Fibroblast of skin of scalp (primary cell): ENCODE results near the gene KRT73.
"Not testable (repeated sequence)": the region's sequence is repeated elsewhere in the genome, so short reads cannot be mapped to it uniquely, and the experiment has no call there.

Experiments used
- DNase-seq: peaks from one replicate; pipeline ENCODE4 v3.0.0-alpha.2; 2013

The KRT73 gene

DNA sequence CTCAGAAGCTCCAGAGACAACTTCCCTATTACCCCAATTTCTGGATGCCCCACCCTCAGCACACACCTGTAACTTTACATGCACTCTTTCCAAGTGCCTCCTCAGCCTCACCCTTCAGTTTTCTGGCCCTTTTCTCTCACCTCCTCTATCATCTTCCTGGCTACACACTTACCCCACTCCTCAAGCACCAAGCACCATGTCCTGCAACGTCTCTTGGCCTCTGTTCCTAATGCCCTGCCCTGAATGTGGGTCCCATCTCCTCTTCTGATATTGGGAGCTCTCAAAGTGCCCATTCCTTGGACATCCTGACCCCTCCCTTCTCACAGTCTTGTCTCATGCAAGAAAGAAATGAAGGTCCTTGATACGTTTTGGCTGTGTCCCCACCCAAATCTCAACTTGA lies 18.3 kb downstream of the KRT73 start:
- DNase-seq = no peak

DNA sequence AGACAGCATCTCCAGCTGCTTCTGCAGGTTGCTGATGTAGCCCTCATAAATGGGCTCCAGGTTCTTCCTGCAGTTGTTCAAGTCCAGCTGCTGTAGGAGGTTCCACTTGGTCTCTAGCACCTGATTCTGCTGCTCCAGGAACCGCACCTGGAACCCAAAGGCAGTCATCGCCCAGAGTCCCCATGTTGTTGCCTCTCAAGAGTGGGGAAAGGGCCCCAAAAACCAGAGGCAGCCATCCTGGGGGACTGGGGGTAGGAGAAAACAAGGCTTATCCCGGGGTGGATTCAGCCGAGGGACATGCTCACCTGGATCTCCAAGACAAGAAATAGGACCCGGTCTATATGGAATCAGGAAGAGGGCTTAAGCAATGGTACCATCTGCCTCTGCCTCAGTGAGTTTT lies 19.4 kb downstream of the KRT73 start:
- no peak for DNase-seq

DNA sequence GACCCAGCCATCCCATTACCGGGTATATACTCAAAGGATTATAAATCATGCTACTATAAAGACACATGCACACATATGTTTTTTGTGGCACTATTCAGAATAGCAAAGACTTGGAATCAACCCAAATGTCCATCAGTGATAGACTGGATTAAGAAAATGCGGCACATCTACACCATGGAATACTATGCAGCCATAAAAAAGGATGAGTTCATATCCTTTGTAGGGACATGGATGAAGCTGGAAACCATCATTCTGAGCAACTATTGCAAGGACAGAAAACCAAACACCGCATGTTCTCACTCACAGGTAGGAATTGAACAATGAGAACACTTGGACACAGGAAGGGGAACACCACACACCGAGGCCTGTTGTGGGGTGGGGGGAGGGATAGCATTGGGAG lies 24.1 kb downstream of the KRT73 start:
- not testable (repeated sequence) for DNase-seq

DNA sequence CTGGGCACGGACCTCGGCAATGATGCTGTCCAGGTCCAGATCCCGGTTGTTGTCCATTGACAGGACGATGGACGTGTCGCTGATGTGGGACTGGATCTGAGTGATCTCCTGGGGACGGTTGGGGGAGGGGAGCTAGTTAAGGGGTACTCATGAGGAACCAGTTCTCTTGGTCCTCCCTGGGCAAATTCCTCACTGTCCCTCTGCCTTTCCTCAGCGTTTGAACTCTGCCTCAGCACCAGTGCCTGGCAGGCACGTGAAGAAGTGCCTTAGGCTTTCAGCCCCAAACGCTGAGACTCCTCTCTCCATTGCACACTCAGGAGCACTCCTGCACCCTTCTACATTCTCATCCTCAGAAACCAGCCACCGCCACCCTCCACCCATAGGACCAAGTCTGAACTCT lies 26.8 kb downstream of the KRT73 start:
- no peak for DNase-seq

DNA sequence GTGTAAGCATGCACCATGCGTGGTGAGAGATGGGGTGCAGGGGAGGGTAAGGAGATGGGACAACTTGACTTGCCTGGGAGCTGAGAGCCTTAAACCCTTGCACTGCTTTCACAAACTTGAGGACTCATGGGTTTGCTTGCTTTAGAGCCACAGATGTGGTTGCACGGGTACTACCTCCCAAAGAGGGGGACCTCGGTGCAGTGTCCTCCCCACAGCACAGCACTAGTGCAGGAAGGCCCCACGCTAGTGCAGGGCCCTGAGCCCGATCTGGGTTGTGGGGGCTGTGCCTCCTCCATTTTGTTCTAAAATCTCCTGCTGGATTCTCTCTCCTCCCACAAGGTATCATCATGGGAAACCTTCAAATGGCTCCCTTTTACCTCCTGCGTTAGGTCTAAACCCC lies 28.3 kb downstream of the KRT73 start:
- DNase-seq = no peak

DNA sequence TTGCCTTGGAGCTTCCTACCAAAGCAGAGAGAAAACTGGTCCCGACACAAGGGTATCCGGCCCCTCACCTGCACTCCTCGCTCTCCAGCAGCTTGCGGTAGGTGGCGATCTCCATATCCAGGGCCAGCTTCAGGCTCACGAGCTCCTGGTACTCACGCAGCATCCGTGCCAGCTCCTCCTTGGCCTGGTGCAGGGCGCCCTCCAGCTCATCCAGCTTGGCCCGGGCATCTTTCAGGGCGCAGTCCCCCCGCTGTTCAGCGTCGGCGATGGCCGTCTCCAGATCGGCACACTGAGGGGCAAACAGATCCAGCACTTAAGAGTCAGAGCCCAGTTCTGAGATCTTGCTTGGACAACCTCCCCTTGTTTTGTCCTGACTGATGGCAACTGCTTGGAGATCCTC lies 30.8 kb downstream of the KRT73 start:
- DNase-seq = no peak

DNA sequence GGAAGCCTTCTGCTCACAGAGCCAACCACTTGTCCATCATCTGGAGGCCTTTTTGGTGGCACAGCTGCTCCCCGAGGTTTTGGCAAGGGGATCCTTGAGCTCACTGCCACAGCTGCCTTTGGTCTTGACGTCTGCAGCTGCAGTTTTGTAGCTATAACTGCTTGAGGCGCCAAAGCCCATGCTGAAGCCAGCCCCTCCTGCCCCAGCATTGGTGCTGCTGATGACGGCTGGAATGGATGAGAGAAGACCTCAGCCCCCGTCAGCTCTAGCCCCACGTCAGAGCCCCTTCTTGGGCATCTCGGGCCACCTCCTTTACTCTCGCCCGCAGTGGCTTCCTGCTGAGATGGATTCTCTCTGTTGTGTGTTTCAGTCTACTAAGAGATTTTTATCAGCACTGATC lies 32.4 kb downstream of the KRT73 start:
- no peak for DNase-seq

DNA sequence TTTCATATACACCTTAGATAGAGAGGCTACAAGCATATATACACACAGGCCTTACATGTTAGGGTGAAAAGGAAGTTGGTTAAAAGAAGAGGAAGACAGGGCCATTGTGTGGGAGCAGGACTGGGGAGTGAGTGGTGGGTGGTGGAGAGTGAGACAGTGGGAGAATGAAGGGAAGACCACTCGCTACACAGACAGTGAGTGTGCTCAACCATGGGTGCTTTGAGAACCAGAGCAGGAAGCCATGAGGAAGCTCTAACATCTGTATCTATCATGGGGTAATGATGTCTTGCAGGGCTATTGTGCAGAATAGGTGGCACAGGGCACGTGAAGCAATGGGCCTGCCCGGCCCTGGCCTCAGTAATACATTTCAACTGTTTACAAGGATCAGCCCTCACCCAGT lies 33.3 kb downstream of the KRT73 start:
- DNase-seq = no peak

DNA sequence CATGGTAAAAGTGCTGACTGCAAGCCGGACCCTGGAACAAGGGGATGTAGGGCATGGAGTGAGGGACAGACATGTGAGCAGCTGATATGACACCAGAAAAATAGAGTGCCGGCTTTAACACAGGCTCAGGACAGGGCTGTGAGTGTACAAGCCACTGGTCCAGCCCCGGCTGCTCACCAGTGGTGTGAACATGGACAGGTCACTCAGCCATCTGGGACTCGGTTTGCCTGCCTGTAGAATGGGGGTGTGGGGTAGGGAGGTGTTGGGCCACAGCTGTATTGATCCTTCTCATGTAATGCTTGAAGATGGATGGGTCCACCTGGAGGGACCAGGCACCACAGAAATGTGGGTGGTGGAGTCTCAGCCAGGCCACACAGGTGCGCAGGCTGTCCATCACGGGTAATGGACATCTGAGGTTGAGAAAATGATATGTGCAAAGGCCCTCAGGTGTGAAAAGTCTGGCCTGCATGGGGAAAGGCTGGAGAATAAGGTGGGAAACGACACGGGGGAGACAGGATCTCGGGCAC lies 34.1 kb downstream of the KRT73 start:
- no peak for DNase-seq

DNA sequence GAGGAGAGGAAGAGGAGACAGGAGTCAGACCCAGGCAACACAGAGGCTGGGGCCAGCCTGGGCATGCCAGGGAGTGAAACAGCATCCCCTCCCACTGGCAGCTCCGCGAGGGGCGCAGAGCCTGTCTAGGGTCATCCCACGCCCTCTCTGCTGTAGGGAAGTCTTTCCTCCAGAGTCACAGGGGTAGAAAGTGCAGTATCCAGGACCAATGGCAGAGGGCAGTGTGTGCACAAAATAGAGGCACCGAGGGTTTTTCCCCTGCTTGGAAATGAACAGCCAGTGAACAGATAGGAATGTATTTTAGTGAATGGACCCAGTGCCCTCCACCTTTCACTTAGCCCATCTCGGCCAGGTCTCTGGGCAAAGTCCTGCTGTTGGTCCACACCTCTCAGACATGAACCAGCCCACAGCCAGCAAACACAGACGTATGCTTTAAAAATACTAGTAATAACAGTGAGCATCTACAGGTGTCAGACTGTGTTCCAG lies 35.3 kb downstream of the KRT73 start:
- peak; percentile 63 for DNase-seq

DNA sequence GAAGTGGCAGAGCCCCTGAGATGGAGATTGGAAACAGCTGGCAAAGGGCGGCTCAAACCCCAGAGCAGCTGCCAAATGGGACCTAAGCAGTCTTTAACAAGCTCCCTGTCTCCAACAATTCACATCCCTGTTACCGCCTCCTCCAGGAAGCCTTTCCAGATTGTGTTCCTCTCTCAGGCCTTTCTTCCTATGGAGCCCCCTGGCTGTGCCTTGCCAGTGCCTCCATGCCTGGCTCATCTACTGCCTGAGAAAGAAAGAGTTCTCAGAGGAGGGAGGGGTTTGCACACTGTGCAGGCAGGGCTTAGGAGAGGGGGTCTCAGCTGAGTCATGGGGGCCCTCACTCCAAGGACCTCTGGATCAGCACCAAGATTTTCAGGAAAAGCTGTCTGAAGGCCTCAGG lies 35.9 kb downstream of the KRT73 start:
- DNase-seq = no peak

DNA sequence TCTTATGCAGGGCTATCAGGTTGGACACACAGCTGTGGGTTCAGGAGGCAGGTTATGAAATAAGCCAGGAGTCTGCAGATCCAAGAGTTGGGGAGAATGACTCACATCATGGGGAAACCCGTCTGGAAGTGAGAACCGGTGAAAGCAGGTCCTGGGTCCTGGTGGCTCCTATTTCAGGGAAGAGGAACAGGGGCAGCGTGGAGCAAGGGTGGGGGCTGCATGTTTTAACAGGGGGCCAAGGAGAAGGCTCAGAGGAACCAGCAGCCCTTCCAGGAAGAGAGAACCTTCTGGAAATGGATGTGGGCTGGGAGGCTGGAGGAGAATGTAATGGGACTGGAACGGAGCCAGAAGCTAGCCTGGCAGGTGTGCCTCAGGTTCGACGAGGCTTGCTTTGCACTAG lies 36.9 kb downstream of the KRT73 start:
- peak; percentile 3 for DNase-seq

DNA sequence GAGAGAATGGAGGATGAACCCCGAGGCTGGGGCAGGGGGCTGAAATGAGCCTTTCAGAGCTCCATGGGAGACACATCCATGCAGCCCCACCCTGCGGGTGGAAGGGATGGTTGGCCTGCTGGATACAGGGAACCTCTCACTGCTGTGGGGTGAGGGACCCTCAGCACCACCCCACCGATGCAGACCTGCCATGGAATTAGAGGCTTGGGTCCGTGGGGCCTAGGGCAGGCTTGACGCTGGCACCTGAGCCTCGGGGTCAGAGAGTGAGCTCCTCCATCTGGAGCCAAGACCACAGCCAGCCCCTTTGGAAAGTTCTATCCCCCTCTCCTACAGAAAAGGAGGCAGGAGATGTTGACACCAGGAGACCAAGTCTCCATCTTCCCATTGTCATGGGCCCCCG lies 37.3 kb downstream of the KRT73 start:
- no peak for DNase-seq

DNA sequence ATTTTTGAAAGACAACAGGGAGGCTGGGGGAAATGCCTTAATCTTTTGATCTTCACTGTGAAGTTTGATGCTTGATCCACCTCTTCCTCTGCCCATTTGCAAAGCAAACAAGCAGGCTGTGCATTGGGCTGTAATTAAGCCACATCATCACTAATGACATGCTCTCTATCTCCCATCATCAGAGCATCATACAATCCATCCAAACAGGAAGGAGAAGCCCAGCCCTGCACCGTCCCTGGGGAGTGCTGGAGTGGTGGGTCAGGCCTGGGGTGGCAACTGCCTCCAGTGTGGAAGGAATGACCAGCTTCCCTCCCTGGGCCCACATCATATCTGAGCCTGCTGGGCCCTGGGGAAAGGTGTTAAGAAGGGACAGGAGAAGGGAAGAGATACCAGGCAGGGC lies 37.9 kb downstream of the KRT73 start:
- no peak for DNase-seq

DNA sequence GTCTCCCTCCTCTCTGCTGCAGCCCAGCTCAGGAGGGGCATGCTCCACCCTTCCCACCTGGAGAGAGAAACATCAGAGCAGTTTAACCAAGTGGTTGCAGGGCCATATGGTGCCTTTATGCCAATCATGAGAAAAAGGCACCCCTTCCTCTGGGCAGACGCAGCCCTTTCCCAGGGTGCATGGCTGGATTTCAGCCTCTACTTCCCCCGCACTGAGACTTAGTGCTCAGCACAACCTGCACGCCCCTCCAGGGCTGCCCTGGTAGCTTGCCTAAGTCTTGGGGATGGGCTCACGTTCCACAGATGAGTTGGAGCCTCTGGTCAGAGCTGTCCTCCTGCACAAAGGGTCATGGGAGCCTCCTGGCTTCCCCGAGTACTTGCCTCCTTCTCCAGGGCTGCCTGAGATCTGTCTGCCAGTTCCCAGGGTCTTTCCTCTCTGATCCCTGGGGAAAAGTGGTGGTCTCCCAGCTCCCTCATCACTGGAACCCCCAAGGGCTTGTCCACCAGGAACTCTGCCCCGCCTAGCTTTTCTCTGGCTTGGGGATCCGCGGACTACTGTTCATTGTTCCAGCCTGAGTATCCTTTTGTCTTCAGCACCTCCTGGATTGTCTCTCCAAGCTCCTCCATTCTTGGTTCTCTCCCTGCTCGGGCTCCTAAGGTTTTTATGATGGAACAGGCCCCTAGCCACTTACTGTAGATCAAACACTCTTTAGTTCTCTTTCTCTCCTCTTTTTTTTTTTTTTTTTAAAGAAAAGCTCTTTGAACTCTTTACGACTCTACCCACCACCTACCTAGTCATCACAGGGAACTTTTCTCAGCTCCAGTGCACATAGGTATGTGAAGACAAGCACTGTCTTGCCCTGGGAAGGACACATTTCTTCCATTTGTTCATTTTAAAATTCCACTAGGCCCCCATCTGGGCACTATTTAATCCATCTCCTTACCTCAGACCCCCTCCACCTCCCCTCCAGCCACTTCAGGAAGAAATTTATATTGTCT lies 38.6 kb downstream of the KRT73 start:
- no peak for DNase-seq

DNA sequence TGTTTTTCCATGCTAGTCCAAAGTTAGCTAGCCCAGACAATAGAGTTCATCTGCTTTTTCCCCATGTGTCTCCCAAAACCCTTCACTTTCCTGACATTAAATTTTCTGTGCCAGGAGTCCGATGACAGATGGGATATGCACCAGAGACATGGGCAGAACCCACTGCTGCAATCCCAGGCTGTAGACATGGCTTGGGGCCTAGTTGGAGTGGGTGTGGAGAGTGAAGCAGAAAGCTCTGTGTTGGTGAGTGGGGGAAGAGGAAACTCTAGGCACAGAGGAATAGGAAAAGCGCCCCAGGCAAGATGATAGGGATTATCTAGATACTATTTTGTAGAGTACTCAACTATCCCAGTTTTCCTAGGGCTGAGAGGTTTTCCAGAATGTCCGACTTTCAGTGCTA lies 39.9 kb downstream of the KRT73 start:
- no peak for DNase-seq

DNA sequence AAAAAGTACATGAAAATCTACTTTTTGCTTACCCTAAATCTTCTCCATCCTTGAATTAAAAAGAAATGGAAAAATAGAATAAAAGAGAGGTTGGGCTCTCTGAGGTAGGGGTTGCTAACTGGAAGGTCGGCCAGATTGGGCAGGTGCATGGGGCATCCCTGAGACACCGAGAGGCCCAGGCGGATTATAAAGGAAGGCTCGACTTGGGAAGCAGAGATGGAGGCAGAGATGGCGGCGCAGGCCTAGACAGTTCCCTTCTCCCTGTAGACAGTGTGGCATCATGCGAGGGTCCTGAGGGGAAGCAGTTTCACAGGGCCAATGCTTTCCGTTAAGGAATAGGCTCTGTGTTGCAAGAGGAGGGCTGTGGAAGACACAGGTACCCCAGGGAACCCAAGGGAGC lies 41.0 kb downstream of the KRT73 start:
- no peak for DNase-seq

DNA sequence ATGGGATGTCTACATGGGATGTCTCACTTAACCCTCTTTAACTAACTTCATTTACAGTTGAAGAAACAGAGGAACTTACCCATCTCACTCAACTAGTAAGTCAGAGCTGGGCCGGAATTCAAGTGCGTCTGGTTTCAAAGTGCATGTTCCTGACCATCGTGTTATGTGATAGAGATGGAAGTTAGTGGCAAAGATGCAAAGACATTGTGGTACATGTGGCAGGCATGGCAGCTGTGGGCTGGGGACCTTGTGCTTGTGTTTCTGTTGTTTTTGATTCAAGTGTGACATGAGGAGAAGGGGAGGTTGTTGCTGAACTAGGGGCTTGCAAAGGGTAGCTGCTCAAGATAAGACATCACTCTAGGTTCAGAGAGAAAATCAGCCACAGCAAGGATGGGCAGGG lies 42.4 kb downstream of the KRT73 start:
- no peak for DNase-seq

DNA sequence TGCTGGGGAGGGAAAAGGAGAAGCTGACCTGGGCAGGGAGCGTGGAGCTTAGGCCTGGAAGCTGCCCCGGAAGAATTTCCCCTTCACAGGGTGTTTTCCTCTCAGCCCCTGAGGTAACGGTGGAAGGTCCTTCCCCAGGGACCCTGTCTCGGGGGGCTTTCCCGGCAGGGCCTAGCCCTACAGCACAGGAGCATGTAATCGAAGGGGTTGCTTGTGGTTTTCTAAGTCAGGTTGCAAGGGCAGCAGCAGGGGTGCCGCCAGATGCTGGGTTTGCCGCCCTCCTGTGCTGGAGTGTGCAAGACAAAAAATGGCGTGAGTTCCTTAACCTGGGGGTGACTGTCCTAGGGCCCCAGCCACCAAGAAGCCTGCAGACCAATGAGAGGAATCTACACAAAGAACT lies 43.1 kb downstream of the KRT73 start:
- no peak for DNase-seq

DNA sequence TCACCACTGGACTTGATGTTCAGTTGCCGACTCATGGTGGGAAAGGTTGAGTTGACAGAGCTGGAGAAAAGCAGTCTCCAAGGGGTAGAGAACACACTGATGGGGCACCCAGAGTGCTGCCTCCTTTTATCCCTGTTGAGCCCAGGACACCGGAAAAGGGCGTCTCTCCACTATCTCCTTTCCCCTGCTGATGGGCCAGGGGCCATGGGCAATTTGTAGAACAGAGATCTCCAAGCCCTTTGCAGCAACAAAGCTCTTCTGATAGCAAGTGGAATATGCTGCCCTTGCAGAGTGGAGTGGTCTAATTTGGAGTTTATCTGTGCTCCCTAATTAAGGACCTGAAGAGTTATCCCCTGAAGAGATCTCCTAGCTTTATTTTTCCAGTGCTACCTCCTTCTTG lies 44.6 kb downstream of the KRT73 start, which contains the start of gene KRT74:
KRT74 (minus strand) TSS at position 101 of the 400 bp plus-strand sequence; CDS start at position 35, 66 bp downstream.
- DNase-seq = no peak

DNA sequence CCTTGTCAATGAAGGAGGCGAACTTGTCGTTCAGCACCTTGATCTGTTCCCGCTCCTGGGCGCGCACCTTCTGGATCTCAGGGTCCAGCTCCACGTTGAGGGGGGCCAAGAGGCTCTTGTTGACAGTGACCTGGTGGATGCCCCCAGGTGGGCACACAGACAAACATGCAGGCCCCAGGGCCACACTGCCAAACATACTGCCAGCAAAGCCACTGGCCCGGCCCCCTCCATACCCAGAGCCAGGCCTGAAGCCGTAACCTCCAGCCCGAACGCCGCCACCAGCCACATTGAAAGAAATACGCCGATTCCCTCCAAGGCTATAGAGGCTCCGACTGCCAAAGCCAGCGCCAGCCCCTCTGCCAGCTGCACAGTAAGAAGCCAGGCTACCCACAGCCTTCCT lies 45.1 kb downstream of the KRT73 start:
- DNase-seq = no peak

DNA sequence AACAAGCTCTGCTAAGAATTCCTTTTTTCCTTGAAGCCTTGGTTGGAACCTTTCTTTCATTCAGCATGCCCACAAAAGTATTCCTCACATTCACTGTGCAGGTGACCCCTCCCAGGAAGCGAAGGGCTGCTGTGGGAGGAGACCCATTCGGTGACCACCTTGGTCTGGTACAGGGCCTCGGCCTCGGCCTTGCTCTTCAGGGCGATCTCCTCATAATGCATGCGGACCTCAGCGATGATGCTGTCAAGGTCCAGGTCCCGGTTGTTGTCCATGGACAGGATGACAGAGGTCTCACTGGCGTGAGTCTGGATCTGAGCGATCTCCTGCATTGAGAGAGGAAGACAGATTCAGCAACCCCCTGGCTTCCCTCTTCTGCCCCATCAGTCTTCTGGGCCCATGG lies 47.8 kb downstream of the KRT73 start:
- DNase-seq = no peak

DNA sequence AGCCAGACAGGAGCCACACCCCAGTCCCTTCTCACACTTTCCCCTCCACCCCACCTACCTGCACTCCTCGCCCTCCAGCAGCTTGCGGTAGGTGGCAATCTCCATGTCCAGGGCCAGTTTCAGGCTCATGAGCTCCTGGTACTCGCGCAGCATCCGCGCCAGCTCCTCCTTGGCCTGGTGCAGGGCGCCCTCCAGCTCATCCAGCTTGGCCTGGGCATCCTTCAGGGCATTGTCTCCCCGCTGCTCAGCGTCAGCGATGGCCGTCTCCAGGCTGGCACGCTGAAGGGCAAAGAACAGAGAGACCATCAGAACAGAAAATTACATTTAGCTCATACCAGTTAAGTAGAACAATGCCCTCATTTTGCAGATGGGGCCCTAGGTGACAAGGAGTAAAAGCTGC lies 50.2 kb downstream of the KRT73 start:
- no peak for DNase-seq

DNA sequence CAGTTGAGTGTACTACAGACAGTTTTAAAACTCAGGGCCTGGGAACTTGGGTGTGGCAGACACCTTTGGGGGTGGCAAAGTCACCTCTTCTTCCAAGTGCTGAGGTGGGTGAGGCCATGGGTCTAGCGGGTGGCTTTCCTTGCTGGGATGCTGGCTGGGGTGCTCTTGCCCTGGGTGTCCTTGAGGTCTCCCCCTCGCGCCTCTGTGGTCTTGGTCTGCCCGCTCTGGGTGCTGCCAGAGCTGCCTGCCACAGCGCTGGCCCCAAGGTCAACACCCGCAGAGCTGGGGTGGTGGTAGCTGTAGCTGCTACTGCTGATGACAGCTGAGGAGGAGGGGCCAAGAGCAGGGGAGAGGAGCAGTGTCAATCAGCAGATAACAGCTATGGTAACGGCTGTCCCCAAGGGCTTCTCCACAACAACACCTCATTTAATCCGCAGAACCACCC lies 51.5 kb downstream of the KRT73 start:
- DNase-seq = no peak
